GM19099 (cell line): ENCODE results near the gene DISP2.

Experiments
- POLR2A ChIP-seq: IDR thresholded peaks from 3 replicates; pipeline ENCODE4 v1.6.1; 2011; ENCODE audit warnings: low read depth; ENCODE audit not compliant: insufficient read length; ENCODE audit errors: extremely low read depth

DISP2 gene

GRCh38 chr15:40357723-40358470 is at the start of gene DISP2:
Gene DISP2, plus strand, starts transcription at chr15:40358219. Its CDS starts 103 bp downstream, at chr15:40358322.
- no peak for TF ChIP-seq POLR2A

- no peak for TF ChIP-seq POLR2A
These were observed 48.6 kb upstream of the DISP2 start for GRCh38 chr15:40309344-40309862.

GRCh38 chr15:40310001-40310959 is 47.7 kb upstream of the DISP2 start:
- TF ChIP-seq POLR2A, result no peak

- no peak for TF ChIP-seq POLR2A
These were observed 47.0 kb upstream of the DISP2 start for GRCh38 chr15:40310993-40311392.

DNA sequence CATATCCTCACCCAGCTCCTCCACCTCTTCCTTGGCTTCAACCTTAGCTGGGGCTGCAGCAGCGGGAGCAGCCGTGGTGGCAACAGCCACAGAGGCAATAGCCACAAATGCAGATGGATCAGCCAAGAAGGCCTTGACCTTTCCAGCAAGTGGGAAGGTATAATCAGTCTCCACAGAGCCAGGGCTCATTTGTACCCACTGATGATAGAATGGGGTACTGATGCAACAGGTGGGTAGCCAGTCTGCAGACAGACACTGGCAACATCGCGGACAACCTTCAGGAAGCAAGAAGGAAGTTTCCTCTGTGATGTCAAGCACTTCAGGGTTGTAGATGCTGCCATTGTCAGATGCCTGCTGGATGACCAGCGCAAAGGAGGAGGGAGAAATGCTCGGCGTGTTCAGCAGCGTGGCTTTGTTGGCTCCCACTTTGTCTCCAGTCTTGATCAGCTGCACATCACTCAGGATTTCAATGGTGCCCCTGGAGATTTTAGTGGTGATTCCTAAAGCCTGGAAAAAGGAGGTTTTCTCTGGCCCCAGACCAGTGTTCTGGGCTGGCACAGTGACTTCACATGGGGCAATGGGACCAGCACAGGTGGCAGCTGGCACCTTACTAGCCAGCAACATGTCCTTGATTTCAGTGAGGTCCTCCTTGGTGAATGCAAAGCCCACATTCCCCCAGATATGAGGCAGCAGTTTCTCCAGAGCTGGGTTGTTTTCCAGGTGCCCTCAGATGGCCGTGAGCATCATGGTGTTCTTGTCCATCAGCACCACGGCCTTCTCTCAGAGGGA is 45.5 kb upstream of the DISP2 start:
- TF ChIP-seq POLR2A, result no peak

DNA sequence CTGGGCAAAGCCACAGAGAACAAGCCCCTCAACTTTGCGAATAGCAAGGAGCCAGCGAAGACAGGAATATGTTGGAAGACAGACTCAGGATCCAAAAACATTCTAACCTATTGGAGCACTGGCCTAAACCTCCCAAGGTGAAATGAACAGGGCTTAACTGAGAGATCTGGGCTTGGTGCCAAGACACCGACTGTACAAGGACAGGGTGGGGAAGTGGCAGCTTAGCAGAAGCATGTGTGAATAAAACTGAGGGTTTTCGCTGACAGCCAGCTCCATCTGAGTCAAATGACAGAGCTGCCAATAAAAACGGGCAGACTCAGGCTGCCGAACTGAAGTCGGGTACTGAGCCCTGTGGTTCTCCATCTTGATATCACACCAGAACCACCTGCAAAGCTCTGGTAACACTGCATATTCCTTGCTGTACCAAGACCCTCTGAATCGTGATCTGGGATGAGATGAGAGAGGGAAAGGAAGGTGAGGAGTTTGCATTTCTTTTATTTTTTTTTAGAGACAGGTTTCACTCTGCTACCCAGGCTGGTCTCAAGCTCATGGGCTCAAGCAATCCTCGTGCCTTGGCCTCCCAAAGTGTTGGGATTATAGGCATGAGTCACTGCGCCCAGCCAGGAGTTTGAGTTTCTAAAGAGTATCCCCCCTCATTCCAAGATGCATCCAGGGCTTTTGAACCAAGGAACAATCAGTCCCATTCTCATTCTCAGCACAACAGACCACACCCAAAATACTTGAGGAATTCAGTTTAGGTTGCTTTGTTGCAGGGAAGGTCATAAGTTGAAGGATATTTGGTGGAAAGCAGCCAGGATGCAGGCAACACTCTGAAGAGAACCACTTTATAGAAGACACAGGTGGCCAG is 44.3 kb upstream of the DISP2 start:
- no peak for TF ChIP-seq POLR2A

- no peak for TF ChIP-seq POLR2A
These were observed 43.2 kb upstream of the DISP2 start for GRCh38 chr15:40314723-40315276.

GRCh38 chr15:40316931-40317330 is 41.1 kb upstream of the DISP2 start:
- no peak for TF ChIP-seq POLR2A

DNA sequence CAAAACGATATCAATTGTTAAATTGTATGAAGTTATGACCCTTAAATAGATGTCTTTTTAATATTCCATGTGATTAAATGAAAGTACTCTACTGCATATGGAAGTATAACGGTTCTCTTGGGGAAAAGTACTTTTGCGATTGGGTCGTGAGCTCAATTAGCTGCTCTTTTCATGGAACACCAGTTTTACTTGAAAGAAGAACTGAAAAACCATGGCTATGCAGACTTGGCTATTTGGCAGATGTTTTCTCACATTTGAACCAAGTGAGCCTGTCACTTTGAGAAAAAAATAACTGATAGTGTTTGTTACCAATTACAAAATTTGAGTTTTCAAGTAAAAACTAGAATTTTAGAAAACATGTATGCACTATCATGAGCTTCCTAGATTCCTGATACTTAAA is 40.4 kb upstream of the DISP2 start:
- no peak for TF ChIP-seq POLR2A

GRCh38 chr15:40320409-40320808 is 37.6 kb upstream of the DISP2 start:
- no peak for TF ChIP-seq POLR2A

DNA sequence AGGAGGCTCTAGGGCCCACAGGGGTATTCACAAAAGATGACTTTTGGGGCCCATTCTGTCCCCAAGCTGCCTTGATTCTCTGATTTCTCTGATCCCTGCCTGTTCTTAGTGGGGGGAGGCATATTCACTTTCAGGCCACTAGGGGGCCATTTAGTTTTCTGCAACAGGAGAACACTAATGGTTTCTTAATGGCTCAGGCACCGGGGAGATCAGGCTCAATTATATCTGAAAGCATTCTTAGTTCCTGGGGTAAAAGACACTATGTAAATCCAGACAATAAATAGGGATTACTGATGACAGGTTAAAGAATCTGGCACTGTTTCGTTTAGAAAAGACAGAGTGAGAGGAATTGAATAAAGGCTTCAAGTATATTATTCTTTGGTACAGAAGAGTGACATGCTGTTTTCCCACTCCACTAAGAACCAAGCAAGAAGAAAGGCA is 37.1 kb upstream of the DISP2 start:
- TF ChIP-seq POLR2A, result no peak

GRCh38 chr15:40322531-40323238 is 35.3 kb upstream of the DISP2 start:
- TF ChIP-seq POLR2A, result no peak
